ENCODE measurements around the gene SLC25A6. TPM values are rescaled to one million over a fixed set of nuclear protein-coding genes. Genes with fewer than 3 reads are reported as not detected.
A peak's percentile ranks its signal among the peaks of the same experiment; 100 is the strongest.

SLC25A6 gene
- total RNA-seq, 1 experiment from 2014 or later: 161 TPM

GRCh38 chrX:1385253-1386223, 6.4 kb downstream of the SLC25A6 start:
- no peak overlapping the region for H3K4me3 Mint-ChIP-seq (ENCODE audit: low read depth, unreplicated experiment)
- no peak for TF ChIP-seq CTCF (IDR thresholded peaks at IDR 0.05; ENCODE audit: unreplicated experiment)

GRCh38 chrX:1384658-1385252, 7.2 kb downstream of the SLC25A6 start:
- DNase-seq: no peak
- Mint-ChIP-seq H3K9me3 (ENCODE audit: low read depth, unreplicated experiment) (no peaks in the 10 kb centered on the region), H3K27ac (ENCODE audit: unreplicated experiment) (peak overlapping the region; percentile 42), H3K36me3 (ENCODE audit: insufficient read depth, unreplicated experiment) (peaks cover 83% of the 10 kb centered on the region), H3K27me3 (ENCODE audit: unreplicated experiment) (no peaks in the 10 kb centered on the region), H3K4me3 (ENCODE audit: low read depth, unreplicated experiment) (no peak overlapping the region), H3K4me1 (ENCODE audit: low read depth, unreplicated experiment) (peaks cover 7% of the 10 kb centered on the region)
- intact Hi-C loops (cut with micrococcal nuclease; ENCODE audit: unreplicated experiment): no loop called here
- CTCF ChIA-PET: no interaction called here
- TSS peak; percentile 1 for BruUV-seq (replicated peaks)
- no peak for TF ChIP-seq CTCF (IDR thresholded peaks at IDR 0.05; ENCODE audit: unreplicated experiment)

More at GRCh38 chrX:1385253-1386223, 6.4 kb downstream of the SLC25A6 start:
- Mint-ChIP-seq H3K27me3 (ENCODE audit: unreplicated experiment) (no peaks in the 10 kb centered on the region), H3K4me1 (ENCODE audit: low read depth, unreplicated experiment) (peaks cover 7% of the 10 kb centered on the region), H3K27ac (ENCODE audit: unreplicated experiment) (no peak overlapping the region), H3K9me3 (ENCODE audit: low read depth, unreplicated experiment) (no peaks in the 10 kb centered on the region), H3K36me3 (ENCODE audit: insufficient read depth, unreplicated experiment) (peaks cover 89% of the 10 kb centered on the region)
- intact Hi-C loops (cut with micrococcal nuclease; ENCODE audit: unreplicated experiment): no loop called here
- no peak for DNase-seq
- BruUV-seq (replicated peaks): no TSS peak
- CTCF ChIA-PET: no interaction called here

- no peak for DNase-seq
Observed at GRCh38 chrX:1380672-1381233, 11.2 kb downstream of the SLC25A6 start.

More at GRCh38 chrX:1380672-1381233, 11.2 kb downstream of the SLC25A6 start:
- intact Hi-C loops (cut with micrococcal nuclease; ENCODE audit: unreplicated experiment): no loop called here
- TF ChIP-seq CTCF (IDR thresholded peaks at IDR 0.05; ENCODE audit: unreplicated experiment): no peak
- H3K9me3 Mint-ChIP-seq (ENCODE audit: low read depth, unreplicated experiment): no peaks in the 10 kb centered on the region
- BruUV-seq (replicated peaks): no TSS peak
- CTCF ChIA-PET: no interaction called here
- peak overlapping the region; percentile 47 for H3K27ac Mint-ChIP-seq (ENCODE audit: unreplicated experiment)
- peaks cover 52% of the 10 kb centered on the region for H3K36me3 Mint-ChIP-seq (ENCODE audit: insufficient read depth, unreplicated experiment)
- H3K27me3 Mint-ChIP-seq (ENCODE audit: unreplicated experiment): no peaks in the 10 kb centered on the region
- no peaks in the 10 kb centered on the region for H3K4me1 Mint-ChIP-seq (ENCODE audit: low read depth, unreplicated experiment)
- no peak overlapping the region for H3K4me3 Mint-ChIP-seq (ENCODE audit: low read depth, unreplicated experiment)
